ENCODE data around the gene TUBB4B.
"Not testable (repeated sequence)": the region's sequence is repeated elsewhere in the genome, so short reads cannot be mapped to it uniquely, and the experiment has no call there.

- not testable (repeated sequence) for TF ChIP-seq POLR2AphosphoS5 (IDR thresholded peaks at IDR 0.05; ENCODE audit: low read depth, low read length); POLR2A (IDR thresholded peaks at IDR 0.05; ENCODE audit: low read depth, low read length); TAF1 (IDR thresholded peaks at IDR 0.05; ENCODE audit: borderline replicate concordance, low read depth, low read length)
These were observed 1.4 kb upstream of the TUBB4B start for GRCh38 chr9:137239541-137240200.
